ENCODE data around the gene AFP.

The AFP gene

DNA sequence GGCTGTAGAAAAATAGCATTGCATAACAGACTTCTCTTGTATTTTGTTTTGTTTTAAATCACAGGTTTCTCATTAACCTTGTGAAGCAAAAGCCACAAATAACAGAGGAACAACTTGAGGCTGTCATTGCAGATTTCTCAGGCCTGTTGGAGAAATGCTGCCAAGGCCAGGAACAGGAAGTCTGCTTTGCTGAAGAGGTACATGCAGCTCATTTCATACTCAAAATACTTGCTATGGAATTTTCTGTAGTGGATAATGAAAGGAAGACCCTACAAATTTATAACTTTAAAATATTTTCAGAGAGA is 17.6 kb downstream of the AFP start:
- FAIRE-seq (no peak), DNase-seq (ENCODE audit: extremely low spot score, insufficient read length, low read depth) (no peak)

DNA sequence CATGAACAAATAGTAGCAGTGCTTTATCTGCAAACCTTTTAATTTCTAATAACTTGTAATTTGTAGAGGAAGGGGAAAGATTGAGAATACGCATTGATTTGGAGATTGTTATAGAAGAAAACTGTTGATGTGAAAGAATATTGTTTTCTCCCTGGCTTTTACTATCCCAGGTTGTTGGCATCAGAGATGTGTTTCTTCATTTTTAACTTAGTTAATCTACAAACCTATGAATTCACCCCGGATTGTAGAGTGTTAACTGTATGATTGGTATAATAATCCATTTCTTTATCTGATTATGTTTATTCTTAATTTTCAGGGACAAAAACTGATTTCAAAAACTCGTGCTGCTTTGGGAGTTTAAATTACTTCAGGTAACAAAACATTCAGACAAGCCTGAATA is 18.9 kb downstream of the AFP start:
- no peak for FAIRE-seq
- DNase-seq (ENCODE audit: extremely low spot score, insufficient read length, low read depth) = no peak

DNA sequence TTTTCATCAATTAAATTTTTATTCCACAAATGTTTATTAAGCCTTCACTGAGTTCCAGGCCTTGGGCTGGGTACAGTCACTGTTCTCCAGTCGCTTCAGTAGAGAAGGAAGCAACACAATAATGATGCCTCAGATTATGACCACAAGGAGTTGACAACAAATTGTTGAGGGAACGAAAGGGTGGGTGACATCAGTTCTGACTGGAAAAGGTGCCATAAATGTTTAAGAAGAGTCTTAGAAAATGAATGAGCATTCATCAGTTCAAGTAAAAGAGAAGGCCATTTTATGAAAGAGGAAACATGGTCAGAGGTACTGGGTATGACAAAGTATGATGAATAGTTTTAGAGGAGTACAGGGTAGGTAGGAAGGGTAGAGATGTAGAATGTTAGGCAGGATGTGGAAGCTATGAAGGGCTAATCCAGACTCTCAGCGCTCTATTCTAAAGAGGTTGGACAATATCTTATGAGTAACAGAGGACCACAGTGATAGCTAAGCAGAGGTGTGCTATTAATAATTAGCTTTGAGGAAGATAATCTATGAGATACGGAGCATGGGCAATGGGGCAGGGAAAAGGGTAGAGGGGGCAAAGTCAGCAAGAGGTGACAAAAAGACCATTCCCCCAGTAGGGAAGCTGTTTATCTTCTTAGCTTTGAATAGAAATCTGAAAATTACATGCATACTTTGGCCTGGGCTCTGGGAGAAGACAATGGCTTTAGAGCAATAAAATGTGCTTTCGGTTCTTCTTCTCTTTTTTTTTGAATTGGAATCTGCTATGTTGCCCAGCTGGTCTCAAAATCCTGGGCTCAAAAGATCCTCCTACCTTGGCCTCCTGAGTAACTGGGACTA is 20.4 kb downstream of the AFP start:
- FAIRE-seq (no peak), DNase-seq (ENCODE audit: extremely low spot score, insufficient read length, low read depth) (no peak)

DNA sequence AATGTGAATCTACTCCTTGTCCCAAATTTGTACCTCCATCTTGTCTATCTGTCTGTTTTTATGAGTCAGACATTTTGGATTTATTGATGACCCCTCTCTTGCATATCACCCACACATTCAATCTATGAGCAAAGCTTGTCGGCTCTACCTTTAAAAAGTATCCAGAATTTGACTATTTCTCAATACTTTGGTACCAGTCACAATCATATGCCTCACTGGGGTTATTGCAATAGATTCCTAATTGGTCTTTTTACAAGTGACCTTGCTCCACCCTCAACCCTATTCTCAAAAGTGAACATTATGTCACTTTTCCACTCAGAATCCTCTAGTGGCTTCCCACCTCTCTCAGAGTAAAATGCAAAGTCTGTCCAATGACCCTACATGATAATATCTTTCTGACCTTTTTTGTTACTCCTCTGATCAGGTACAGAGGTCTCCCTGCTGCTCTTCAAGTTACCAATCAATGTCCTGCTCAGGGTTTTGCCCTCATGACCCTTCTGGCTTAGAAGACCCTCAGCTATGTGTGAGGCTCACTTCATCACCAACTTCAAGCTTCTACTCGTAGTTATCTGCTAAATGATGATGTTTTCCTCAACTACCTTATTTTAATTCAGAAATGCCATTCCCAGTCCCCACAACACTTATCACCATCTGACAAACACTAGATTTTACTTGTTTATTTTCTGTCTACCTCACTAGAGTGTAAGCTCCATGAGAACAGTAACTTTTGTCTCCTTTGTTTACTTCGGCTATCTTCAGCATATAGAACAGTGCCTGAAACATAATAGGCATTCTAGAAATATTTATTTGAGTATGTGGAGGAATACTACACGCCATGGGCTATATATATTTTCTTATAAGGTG is 22.4 kb downstream of the AFP start:
- no peak for FAIRE-seq
- DNase-seq (ENCODE audit: extremely low spot score, insufficient read length, low read depth) = no peak

DNA sequence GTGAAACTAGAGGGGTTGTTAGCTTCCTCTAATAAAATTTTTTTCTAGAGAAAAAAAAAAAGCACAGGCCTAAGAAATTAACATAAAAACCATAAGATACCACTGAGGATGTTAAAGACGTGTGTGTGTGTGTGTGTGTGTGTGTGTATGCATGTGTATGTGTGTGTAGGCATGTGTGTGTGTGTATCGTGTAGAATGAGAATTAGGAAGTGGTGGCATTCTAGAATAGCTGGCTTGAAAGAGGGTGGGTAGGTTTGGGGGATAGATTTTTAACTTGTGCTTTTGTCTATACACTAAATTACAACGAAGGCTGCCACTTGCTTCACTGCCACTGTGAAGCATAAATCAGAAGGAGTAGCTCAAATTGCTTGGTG is 23.0 kb downstream of the AFP start:
- no peak for DNase-seq (ENCODE audit: extremely low spot score, insufficient read length, low read depth)
- FAIRE-seq = no peak

DNA sequence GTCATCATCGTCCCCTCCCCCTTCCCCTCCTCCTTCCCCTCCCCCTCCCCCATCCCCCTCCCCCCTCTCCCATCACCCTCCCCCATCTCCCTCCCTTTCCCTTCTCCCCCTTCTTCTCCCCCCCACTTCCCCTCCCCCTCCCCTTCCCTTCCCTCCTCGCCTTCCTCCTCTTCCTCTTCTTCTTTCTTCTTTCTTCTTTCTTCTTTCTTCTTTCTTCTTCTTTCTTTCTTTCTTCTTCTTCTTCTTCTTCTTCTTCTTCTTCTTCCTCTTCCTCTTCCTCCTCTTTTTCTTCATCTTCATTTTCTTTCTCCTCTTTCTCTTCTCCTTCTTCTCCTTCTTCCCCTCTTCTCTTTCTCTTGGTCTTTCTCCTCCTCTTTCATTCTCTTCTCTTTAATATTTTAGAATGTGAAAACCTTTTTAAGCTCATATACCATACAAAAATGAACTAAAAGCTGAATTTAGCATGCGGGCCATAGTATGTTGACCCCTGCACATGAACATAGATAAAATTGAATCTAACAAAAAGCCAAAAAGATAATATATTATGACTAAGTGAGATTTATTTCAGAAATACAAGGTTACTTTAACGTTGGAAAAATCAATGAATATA is 25.0 kb downstream of the AFP start:
- FAIRE-seq (no peak), DNase-seq (ENCODE audit: extremely low spot score, insufficient read length, low read depth) (no peak)

DNA sequence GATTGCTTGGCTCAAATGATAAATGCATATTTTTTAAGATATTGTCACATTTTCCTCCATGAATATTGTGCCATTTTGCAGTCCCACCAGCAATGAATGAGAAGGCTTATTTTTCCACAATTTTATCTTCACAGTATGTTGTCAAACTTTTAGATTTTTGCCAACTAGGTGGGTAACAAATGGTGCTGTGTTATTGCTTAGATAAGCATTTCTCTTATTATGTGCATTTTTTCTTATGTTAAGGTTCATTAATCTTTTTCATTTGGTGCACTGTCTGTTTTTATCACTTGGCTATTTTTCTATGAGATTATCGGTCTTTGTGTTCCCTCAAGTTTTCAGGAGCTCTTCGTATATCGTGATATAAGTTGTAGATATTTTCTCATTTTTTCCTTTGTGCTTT is 32.1 kb downstream of the AFP start:
- FAIRE-seq (no peak), DNase-seq (ENCODE audit: extremely low spot score, insufficient read length, low read depth) (no peak)

DNA sequence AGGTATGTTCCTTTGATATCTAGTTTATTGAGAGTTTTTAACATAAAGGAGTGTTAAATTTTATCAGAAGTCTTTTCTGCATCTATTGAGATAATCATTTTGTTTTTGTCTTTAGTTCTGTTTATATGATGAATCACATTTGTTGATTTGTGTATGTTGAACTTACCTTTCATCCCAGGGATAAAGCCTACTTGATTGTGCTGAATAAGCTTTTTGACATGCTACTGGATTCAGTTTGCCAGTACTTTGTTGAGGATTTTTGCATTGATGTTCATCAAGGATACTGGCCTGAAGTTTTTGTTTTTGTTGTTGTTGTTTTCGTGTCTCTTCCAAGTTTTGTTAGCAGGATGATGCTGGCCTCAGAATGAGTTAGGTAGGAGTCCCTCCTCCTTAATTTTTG is 34.7 kb downstream of the AFP start:
- no peak for DNase-seq (ENCODE audit: extremely low spot score, insufficient read length, low read depth)
- no peak for FAIRE-seq

DNA sequence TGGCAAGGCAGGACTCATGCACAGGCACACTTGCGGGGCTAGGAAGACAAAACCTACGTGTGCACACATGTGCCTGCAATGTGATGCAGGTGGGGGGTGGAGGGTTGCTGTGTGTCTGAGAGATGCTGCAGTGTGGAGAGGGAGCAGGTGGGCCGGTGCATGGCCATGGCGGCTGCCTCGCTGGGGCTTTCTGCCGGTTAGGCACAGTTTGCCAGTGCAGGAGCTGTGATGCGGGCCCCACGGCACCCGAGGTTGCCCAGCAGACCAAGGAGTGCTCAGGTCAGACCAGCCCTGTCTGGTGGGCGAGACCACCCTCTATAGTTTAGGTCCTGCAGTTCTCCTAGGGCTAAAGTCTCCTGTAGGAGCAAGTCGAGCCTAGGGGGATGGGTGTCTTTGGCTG is 41.2 kb downstream of the AFP start:
- FAIRE-seq = no peak
- no peak for DNase-seq (ENCODE audit: extremely low spot score, insufficient read length, low read depth)

DNA sequence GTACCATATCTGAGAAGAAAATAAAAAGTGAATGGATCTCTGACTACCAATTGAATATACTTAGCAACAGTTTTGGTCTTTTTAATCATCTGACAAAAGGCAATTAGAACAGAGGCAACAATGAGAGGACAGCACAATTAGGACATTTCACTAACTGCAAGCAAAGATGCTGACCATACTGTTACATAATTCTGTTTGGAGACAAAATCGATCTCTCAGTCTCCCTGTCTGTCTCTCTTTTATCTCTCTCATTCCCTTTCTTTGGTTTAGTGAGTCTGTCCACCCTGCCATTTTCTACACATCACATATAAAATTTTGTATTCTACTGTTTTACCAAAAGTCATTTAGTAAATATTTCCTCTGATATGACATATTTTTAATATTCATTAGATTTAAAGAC is 43.3 kb downstream of the AFP start:
- no peak for DNase-seq (ENCODE audit: extremely low spot score, insufficient read length, low read depth)
- FAIRE-seq = no peak

DNA sequence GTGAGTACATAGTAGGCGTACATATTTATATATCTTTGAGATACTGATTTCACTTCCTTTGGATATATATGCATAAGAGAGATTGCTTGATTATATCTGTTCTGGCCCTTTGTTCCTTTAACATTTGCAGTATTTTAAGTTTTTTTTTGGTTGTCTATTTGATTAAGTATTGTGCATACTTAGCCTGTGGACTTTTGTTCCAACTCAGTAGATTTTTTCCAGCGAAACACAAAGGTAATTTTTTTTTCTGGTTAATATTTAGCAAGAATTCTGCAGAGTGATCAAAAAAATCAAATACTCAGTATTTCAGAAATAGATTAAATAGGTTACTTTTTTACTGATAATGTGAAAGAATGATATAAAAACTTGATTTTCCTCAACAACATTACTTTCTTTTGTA is 45.3 kb downstream of the AFP start, which contains the start of gene AFM:
Gene AFM, plus strand, starts transcription at position 388 of the 400 bp plus-strand sequence. CDS start 31 bp downstream, outside the sequence.
- no peak for DNase-seq (ENCODE audit: extremely low spot score, insufficient read length, low read depth)
- no peak for FAIRE-seq

DNA sequence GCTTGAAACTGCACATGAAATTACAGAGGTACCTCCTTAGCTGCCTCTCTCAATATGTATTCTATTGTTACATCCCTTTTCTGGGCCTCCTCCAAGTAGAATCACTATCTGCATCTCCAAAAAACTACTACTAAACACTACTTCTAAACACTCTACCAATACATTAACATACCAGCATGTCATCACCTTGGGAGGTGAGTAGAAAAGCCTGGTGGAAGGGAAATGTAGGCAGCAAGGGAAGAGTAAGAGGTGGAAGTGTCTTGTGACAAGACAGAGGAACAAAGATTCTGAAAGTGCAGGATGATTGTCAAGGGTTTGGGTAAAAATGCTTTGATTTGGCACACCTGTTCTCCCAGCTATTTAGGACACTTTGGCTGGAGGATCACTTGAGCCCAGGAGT is 49.1 kb downstream of the AFP start:
- no peak for DNase-seq (ENCODE audit: extremely low spot score, insufficient read length, low read depth)
- FAIRE-seq = no peak

DNA sequence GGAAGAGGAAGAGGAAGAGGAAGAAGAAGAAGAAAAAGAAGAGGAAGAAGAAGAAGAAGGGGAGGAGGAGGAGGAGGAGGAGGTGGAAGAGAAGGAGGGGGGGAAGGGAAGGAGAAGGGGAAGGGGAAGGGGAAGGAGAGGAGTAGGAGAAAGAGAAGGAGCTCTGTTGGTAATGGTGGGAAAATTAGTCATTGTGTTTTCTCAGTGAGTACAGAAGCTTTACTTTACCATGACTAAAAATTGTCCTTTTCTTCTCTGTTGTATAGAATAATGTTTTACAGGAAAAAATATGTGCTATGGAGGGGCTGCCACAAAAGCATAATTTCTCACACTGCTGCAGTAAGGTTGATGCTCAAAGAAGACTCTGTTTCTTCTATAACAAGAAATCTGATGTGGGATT is 49.6 kb downstream of the AFP start:
- DNase-seq (ENCODE audit: extremely low spot score, insufficient read length, low read depth) (no peak), FAIRE-seq (no peak)

DNA sequence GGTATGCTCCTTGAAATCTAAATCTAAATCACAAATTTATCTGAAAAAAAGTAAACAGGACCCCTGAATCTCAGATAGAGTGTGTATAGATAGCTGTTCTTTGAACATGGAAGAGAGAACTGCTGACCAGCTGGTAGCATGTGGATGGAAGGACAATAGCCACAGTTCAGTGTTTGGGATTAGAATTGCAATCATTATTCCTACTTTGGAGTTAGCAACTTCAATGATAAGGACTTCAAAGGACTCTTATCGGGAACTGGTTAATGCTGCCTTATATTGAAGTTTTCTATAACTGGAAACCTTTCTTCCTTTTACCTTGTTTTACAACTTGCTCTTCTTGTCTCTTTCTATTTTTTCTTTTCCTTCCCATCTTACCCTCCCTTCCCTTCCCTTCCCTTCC is 50.5 kb downstream of the AFP start:
- FAIRE-seq (no peak), DNase-seq (ENCODE audit: extremely low spot score, insufficient read length, low read depth) (no peak)

DNA sequence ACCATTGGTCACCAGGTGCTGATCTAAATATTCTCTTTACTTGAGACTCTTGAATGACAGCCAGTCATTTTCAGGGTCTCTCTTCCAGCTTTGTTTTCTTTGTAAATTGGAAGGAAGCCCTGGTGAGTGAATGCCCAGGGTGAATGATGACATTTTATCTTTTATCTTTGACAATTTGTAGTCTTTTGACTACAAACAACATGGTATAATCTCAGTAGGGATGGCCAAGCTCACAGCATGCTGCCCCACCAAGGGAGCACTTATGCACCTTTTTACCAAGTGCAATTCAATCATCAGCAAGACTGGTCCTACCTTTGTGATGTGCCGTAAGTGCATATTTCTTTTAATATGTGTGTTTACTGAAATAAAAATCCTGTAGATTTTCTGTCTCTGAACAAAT is 51.2 kb downstream of the AFP start:
- FAIRE-seq (no peak), DNase-seq (ENCODE audit: extremely low spot score, insufficient read length, low read depth) (no peak)

DNA sequence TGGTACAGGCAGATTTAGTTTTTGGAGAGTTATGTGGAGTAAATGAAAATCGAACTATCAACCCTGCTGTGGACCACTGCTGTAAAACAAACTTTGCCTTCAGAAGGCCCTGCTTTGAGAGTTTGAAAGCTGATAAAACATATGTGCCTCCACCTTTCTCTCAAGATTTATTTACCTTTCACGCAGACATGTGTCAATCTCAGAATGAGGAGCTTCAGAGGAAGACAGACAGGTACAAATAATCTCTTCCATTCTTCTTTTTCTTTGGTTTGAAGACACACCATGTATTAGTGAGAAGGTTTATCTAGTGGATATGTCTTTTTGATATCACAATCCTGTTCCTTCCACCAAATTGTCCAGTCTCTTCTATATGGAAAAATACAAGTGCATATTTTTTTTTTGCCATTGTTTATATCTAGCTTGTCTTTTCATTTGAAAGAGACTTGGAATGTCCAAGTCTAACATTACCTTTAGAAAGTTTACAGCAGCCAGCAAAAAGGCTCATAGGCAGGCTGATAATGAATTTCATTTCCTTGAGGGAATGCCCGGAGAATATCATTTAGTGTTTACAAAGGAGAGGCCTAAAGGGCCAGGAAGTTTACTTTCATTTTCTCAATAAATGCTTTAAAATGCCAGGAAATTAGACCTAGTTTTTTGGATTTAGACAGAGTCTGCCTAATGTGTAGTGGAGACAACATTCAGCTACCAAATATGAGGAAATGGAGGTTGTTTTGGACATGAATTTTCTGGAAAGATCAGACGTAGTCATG is 64.2 kb downstream of the AFP start:
- FAIRE-seq (no peak), DNase-seq (ENCODE audit: extremely low spot score, insufficient read length, low read depth) (no peak)

DNA sequence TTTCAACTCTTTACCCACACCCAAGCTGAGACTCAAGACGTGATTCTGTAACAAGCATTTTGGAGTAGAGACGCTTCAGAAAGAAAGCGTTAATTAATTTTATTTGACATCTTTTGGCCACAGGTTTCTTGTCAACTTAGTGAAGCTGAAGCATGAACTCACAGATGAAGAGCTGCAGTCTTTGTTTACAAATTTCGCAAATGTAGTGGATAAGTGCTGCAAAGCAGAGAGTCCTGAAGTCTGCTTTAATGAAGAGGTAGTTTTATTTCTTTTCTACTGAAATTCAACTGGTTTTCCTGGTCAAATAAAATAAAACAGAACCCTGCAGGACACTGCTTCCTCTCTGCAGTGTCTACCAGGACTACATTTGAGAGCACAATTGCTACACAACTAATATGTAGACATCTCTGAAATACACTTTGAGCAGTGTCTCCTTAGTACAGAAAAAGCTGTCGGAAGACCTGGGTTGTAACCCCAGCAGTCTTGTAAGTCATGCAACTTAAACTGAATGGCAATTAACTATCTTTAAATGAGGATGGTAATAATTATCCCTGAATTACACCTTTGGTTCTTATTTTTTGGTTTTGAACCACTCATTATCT is 65.7 kb downstream of the AFP start:
- FAIRE-seq (no peak), DNase-seq (ENCODE audit: extremely low spot score, insufficient read length, low read depth) (no peak)

DNA sequence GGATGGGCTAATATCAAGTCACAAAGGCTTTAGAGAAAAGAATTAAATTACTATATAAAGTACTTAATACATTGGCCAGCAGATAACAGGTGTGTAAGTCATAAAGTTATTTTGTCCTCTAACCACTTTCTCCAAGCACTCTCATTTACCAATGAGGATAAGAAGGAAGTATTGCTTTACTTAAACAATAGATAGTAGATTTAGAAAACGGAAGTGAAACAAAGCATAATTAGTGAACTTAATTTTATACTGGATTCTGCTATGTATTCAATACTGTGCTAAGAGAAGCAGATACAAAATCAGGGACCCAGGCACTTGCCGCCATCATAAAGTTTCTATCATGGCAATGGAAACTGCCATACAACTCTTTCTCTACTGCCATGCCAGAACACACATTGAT is 69.5 kb downstream of the AFP start:
- FAIRE-seq = no peak
- no peak for DNase-seq (ENCODE audit: extremely low spot score, insufficient read length, low read depth)
